IPS-NIHi7 (cell line): Measurements from ENCODE around the gene SNX24.
"Not testable (repeated sequence)": the region's sequence is repeated elsewhere in the genome, so short reads cannot be mapped to it uniquely, and the experiment has no call there.

Source experiments
- DNase-seq: peaks from one replicate; pipeline ENCODE4 v3.0.0; 2012; ENCODE audit warnings: mixed read lengths; ENCODE audit errors: extremely low spot score

SNX24 gene, protein sequence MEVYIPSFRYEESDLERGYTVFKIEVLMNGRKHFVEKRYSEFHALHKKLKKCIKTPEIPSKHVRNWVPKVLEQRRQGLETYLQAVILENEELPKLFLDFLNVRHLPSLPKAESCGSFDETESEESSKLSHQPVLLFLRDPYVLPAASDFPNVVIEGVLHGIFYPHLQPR

DNA sequence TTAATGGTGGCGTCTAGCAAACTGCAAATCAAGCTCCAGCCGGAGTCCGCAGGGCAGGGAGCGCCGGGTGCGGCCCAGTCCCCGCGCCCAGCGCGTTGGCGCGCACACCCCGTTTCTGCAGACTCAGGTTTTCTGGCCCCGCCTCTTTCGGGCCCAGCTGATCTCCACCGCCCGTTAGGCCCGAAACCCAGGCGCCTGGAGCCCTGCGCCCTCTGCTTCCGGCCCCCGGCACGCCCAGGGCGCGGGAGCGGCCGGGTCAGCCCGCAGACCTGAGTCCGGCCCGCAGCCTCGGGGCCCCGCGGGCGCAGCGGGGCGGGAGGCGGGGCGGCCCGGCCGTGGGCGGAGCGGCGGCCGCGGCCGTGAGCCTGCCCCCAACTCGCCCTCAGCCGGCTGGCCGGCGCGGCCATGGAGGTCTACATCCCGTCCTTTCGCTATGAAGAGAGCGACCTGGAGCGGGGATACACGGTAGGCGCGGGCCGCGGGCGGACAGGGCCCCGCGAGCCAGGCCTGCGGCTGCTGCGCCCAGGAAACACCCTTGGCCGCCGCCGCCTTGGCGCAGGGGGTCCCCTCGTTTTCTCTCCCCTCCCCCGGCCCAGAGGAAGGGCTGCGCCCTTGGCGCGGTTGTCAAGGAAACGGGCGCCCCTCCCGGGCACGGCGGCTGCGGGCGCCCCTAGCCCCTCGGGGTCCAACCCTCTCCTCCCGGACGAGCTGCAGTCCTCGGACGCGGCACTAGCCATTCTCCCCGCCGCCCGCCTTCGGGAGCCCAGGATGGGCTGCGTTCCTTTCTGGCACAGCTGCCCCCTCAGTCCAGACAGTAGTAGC lies at the start of gene SNX24:
TSS of gene SNX24 (plus strand) at position 385 of the 822 bp plus-strand sequence. CDS start at position 406, 21 bp downstream.
- DNase-seq: peak; percentile 88

DNA sequence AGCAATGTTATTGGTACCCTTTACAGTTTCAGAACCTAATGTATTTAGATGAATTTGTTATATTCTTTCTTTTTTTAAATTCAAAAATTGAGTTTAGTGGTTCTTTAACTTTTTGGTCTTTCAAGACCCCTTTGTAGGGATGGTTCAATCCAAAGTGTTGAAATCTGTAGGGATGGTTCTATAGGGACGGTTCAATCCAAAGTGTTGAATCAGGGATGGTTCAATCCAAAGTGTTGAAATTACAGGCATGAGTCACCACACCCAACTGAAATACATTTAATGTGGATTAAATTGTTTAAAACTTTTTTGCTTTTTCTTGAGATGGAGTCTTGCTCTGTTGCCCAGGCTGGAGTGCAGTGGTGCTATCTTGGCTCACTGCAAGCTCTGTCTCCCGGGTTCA lies 39.9 kb upstream of the SNX24 start:
- no peak for DNase-seq

DNA sequence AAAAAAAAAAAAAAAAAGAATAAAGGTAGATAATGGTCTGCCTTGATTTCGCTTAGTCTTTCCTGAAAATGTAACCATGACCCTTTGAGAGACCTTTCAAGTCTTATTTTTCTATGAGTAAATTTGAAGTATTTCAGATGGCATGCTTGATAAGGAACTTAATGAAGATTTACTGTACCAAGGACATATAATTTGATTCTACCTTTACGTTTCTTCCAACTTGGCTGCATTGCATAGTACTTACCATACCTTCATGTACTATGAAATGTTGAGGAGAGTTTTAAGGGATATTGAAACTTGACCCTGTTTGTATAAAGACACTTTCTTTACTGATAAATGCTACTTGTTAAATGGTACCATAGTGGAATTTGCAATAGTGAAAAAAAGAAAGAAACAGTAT lies 35.0 kb upstream of the SNX24 start:
- no peak for DNase-seq

DNA sequence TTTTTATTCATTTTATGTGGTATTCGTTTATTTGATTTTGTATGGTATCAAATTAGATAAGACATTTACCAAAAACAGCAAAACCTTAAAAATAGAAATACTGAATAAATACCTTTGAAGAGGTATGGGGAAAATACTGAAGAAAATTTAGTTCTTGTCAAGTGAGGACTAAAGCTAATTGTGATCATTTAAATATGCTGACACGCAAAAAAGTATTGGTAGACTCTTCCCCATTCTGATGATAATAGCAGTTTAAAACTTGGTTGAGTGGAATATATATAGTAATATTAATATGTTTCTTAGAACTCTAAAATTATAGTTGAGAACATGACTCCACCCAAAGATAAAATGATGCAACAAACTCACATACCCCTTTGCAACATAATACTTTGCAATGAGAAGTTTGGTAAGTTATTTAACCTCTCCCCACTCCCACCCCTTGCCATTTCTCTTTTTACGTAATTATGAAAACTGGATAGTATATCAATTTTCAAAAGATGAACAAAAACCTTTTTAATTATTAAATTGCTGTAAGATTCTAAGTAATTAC lies 30.1 kb upstream of the SNX24 start:
- DNase-seq: no peak

DNA sequence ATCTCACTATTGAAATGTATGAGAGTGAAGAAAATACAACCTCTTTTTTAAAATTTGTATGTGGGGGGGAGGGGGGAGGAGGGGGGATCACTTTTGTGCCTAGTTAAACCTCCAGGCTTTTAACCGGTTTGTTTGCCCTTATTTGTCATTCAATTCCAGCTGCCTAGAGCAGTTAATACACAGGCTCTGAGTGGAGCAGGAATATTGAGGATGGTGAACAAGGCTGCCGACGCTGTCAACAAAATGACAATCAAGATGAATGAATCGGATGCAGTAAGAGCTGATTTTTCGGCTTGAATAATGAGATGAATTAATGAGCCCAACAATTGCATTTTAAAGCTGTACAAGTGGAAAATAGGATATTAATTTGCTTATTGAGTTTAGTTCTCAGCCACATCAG lies 28.7 kb upstream of the SNX24 start:
- DNase-seq: peak; percentile 21

DNA sequence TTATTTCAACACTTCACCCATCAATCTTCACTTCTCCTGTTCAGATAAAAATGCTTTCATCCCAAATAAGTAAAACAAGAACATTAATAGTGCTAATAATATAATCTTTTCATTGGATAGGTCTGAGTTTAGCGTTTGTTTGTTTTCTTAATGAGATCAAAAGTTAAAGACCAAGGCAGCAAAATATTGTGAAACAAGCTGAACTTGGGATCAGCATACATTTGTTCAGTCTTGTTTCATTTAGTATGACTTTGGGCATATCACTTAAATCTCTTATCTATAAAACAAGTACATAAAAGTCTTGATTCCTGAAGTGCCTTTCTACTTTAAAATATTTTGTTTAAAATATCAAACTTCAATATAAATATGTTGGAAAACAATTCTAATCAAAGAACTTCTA lies 13.4 kb upstream of the SNX24 start:
- no peak for DNase-seq

DNA sequence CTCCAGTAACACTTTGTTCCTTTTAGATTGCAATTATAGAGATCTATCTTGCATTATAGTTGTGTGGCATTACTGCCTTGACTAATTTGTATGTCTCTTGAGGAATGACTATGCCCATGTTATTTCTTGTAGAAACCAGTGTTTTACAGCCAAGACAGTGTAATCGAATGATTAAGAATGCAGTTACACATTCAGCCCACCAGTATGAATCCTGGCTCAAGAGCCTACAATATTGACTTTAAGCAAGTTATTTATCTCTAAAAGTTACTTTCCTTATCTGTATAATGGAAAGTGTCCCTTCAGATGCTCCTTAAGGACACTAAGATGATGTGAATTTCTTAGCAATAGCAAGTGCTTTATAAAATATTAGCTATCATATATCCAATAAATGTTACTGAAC lies 9.7 kb upstream of the SNX24 start:
- no peak for DNase-seq

DNA sequence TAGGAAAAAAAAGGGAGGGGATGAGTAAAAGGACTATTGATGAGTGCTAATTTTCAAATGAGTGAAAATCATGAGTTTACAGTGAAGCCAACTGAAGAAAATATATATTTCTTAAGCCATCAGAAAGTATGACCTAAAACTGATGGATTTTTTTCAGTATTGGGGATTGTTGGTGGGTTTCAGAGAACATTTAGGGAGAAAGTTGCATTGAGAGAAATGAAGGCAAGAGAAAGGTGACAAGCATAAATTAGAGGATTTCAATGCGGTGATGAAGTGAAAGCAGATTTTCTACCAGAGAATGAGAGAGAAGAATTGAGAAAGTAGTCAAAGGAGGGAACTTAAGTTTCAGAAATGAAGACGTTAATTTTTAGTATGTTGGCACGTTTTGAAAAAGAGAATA lies 8.5 kb upstream of the SNX24 start:
- no peak for DNase-seq

DNA sequence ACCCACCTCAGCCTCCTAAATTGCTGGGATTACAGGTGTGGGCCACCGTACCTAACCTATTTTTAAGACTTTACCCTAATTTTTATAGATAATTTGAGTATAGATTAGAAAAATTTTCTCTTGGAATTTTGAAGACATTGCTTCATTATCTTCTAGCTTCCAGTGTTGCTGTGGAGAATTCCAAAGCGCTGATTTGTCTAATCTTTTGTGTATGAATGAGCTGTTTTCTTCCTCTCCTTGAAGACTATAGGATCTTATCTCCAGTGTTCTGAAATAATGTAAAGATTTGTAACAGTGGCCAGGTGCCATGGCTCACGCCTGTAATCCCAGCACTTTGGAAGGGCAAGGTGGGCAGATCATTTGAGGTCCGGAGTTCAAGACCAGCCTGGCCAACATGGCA lies 5.7 kb upstream of the SNX24 start:
- no peak for DNase-seq

DNA sequence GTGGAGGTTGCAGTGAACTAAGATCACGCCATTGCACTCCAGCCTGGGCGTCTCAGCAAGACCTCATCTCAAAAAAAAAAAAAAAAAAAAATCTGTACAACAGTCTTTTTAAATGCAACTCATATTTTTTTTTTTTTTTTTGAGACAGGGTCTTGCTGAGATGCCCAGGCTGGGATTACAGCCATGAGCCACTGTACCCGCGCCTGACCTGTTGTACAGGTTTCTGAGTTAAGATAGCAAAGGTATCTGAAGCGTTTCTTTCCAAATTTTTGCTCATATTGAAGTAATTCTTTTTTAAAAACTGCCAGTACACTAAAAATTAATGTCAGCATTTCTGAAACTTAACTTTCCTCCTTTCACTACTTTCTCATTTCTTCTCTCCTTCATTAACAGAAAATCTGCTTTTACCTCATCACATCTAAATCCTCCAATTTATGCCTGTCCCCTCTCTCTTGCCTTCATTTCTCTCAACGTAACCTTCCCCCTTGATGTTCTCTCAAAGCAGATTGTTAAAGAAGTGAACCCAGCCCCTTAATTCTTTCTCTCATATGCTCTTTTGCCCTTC lies 3.3 kb upstream of the SNX24 start:
- DNase-seq: no peak

DNA sequence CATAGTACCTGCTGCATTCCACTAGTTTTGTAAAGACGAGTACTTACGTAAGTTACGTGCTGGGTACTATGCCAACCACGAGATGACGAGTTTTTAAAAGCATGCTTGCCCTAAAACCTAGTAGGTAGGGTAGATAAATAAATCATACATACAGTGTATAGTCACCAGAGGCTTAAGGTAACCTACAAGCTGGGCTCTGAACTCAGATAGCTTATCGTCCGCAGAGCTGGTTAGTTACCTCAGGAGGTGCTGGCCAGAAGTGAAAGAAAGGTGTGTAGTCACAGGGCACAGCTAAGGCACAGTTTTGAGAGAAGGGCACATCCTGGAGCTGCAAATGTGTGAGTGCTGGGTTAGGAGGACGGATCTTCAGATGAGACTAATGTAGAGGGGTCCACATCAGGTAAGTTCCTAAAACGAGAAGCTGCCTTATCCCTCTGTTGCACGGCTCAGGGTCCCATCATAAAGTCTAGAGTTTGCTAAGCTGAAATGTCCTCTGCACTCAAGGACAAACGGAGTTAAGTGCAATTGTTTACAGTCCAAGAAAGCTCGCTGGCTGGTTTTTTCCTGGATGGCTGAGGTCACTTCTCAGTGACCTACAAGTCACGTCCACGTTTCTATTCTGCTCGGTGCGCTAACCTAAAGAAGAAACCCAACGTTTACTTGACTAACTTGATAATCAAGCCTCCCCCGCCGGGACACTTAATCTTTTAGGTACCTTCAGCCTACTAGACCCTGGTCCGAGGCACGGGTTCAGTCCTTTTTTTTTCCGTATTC lies 1.1 kb upstream of the SNX24 start:
- no peak for DNase-seq

DNA sequence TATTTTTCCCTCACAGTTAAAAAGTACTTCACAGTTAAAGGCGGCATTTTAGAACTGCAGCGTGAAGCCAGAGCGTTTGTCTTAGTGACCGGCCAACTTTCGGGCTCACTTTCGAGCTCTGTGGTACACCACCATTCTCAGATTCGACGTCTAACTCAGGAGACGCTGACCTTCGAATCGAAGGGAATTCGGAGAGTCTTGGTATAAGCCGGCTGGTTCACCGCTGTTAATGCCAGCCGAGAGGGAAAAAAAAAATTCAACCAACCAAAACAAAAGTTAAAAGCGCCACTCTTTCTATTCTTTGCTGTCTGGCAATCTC lies 544 bp upstream of the SNX24 start:
- no peak for DNase-seq

DNA sequence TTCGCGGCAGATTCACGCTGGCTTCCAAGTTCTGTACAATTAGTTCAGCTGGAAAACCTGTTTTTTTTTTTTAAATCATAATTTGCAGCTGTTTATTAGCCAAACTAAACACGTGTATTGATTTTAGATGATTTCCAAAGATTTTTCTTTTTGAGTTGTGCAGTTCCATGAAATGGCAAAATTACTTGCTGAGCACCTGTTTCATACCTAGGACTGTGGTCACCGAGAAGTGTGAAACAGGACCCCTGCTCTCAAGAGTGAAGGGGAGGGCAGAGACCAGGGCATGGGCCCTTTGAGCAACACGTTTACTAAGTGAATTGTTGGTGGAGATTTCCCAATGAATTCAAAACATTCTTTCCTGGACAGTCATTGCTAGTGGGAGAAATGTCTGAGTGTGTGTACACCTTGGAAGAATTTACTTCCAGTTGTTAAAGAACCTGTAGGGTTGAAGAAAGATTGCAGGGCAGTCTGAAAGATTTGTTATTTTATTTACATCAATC lies 688 bp downstream of the SNX24 start:
- DNase-seq: no peak

DNA sequence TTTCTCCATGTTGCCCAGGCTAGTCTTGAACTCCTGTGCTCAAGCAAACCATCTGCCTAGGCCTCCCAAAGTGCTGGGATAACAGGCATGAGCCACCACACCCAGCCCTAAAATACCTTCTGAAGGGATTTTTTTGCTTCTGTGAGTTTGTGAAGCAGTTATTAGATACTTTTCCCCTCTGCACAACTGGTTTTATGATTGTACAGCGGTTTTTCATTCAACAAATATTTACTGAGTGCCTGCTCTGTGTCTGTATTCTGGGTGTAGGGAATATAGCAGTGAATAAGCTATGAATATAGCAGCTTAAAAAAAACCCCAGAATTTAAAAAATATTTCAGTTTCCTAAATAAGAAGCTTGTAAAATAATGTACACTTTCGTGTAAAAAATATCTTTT lies 2.3 kb downstream of the SNX24 start:
- no peak for DNase-seq

DNA sequence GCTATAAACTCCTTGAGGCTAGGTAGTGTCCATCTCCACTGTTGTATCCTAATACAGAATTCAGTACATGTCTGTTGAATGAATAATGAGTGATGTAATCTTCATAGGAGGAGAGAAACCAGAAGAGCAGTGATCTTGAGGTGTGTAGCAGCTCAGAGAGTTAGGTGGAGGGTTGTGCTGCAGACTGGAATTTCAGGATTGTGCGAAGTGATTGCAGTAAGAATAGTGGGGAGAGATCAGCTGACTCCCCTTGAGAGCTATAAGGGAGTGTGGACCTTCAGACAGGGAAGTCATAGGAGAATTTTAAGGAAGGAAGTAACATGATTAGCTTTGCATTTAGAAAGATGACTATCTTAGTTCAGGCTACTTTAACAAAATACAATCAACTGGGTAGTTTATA lies 4.4 kb downstream of the SNX24 start:
- no peak for DNase-seq

DNA sequence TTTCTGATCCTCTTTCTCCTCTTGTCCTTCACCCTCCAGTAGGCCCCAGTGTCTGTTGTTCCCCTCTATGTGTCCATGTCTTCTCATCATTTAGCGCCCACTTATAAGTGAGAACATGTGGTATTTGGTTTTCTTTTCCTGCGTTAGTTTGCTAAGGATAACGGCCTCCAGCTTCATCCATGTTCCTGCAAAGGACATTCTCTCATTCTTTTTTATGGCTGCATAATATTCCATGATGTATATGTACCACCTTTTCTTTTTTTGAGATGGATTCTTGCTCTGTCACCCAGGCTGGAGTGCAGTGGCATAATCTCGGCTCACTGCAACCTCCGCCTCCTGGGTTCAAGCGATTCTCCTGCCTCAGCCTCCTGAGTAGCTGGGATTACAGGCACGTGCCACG lies 12.1 kb downstream of the SNX24 start:
- DNase-seq: not testable (repeated sequence)

DNA sequence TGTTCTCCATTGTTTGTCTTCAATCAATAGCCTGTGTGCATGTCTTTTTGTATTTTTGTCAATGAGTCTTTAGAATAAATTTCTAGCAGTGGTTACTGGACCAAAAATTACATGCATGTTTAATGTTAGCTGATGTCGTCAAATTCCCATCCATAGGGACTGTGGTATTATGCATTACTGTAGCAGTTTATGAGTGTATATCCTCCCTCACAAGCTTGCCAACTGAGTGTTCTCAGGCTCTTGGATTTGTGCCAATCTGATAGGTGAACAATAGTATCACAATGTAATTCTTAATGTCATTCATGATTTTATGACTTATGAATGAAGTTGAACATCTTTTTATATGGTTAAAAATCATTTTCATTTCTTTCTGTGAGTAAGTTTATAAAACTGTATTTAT lies 13.0 kb downstream of the SNX24 start:
- DNase-seq: no peak

DNA sequence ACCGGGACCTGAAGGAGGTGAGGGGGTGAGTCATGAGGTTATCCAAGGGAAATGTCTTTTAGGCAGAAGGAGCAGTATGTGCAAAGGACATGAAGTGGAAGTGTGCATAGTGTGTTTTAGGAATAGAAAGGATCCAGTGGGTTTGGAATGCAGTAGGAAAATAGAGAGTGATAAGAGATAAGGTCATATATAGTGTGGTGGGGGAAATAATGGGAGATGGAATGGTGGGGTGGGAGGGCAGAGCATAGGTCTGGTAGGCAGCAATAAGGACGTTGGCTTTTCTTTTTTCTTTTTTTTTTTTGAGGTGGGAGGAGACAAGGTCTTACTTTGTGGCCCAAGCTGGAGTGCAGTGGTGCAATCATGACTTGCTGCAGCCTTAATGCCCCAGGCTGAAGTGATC lies 17.8 kb downstream of the SNX24 start:
- DNase-seq: no peak

DNA sequence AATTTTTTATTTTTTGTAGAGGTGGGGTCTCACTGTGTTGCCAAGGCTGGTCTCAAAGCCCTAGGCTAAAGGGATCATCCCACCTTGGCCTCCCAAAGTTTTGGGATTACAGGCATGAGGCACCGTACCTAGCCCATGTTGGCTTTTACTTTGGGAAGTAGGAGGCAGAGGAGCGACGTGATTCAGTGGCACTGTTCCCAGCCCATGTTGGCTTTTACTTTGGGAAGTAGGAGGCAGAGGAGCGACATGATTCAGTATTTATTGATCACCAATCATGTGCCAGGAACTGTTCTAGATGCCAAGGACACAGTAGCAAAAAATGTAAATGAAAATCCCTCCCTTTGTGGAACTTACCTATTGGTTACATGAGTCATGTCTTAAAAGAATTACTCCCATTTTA lies 18.3 kb downstream of the SNX24 start:
- DNase-seq: no peak

DNA sequence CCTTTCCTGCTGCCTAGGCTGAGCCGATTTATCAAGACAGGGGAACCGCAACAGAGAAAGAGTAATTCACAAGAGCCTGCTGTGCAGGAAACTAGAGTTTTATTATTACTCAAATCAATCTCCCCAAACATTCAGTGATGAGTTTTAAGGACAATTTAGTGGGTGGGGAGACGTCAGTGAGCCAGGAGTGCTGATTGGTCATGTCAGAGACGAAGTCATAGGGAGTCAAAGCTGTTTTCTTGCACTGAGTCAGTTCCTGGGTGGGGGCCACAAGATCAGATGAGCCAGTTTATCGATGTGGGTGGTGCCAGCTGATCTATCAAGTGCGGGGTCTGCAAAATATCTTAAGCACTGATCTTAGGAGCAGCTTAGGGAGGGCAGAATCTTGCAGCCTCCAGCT lies 19.0 kb downstream of the SNX24 start:
- no peak for DNase-seq

DNA sequence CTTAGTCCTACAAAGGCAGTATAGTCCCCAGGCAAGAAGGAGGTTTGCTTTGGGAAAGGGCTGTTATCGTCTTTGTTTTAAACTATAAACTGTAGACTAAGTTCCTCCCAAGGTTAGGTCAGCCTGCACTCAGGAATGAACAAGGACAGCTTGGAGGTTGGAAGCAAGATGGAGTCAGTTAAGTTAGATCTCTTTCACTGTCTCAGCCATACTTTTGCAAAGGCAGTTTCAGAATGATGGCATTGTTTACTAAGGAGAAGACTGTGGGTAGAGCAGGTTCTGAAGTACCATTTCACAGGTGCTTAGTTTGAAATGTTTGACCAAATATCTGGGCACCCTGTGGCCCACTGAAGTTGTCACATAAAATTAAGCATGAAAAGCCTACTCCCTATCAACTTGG lies 19.4 kb downstream of the SNX24 start:
- no peak for DNase-seq

DNA sequence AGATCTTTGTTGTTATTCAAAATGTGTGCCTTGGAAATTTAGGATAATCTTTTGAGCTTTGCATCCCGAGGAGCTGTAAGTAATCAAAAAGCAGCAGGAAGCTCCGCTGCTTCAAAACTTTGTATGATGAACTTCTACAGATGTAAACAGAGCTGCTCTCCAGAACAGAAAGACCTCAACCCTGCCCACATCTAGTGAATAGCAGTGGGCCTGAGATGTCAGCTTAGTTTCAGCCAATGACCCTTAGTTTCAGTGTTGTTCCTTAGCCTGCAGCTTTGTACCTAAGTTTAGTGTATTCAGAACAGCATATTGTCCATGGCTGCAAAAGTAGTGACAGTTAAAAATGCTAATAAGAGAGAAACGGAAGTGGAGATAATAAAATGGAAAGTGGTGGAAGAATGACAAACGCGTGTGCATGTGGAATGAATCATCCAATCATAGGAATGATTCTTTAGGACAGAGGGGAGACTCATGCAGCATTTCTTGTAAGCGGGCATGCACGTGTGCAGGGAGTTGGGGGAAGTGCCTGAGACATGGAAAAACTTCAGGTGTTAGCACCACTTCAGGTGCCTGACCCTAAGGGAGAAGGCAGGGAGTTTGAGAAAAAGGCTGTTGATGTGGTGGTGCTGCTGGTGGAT lies 24.9 kb downstream of the SNX24 start:
- DNase-seq: no peak
